H1 (cell line): Measurements from ENCODE around the gene RAB22A. TPM values are rescaled to one million over a fixed set of nuclear protein-coding genes. Genes with fewer than 3 reads are reported as not detected.

Source experiments
- CTCF ChIA-PET: fragments of 300-600 bp; sonication (Branson Sonifier 250); formaldehyde crosslinking; loops from one replicate; lab custom pipeline; 2021; ENCODE audit not compliant: partially characterized antibody; lab: Charles Lee
- POLR2A ChIA-PET: fragments of 300-600 bp; sonication (Branson Sonifier 250); formaldehyde crosslinking; loops from one replicate; lab custom pipeline; 2021; ENCODE audit warnings: inconsistent platforms; ENCODE audit not compliant: partially characterized antibody; lab: Charles Lee
- DNase-seq, 2 experiments: peaks; one replicate each; pipeline versions ENCODE4 v3.0.0 to v3.0.0-alpha.2; 2010 to 2022; ENCODE audit warnings: low spot score in 2 of 2, low read depth in 1 of 2, mixed read lengths in 1 of 2
- FAIRE-seq: peaks from 2 replicates; lab custom pipeline; 2011; peaks lifted over from hg19 to GRCh38; lab: Jason Lieb, UNC
- H2AFZ ChIP-seq: 2 replicates; pipeline ENCODE4 v1.8.1; 2012; ENCODE audit warnings: low read length, inconsistent platforms
- H2AK5ac ChIP-seq: 2 replicates; pipeline ENCODE4 v1.6.1; 2013; ENCODE audit warnings: low read depth, low read length
- H2BK120ac ChIP-seq: replicated peaks from 2 replicates; pipeline ENCODE3; 2013; ENCODE audit warnings: low read depth, low read length, inconsistent platforms
- H2BK12ac ChIP-seq: 2 replicates; pipeline ENCODE4 v1.6.1; 2013; ENCODE audit warnings: low read depth, low read length
- H2BK15ac ChIP-seq: 2 replicates; pipeline ENCODE4 v1.6.1; 2013; ENCODE audit warnings: low read length
- H2BK20ac ChIP-seq: 2 replicates; pipeline ENCODE4 v1.6.1; 2013; ENCODE audit warnings: low read length
- H2BK5ac ChIP-seq: 2 replicates; pipeline ENCODE4 v1.6.1; 2013; ENCODE audit warnings: low read depth, low read length
- H3K14ac ChIP-seq: 2 replicates; pipeline ENCODE4 v1.6.1; 2013; ENCODE audit warnings: inconsistent platforms; ENCODE audit not compliant: insufficient read length
- H3K18ac ChIP-seq: 2 replicates; pipeline ENCODE4 v1.6.1; 2013; ENCODE audit warnings: low read length; ENCODE audit errors: extremely low read depth
- H3K23ac ChIP-seq: 2 replicates; pipeline ENCODE4 v1.6.1; 2013; ENCODE audit warnings: inconsistent platforms; ENCODE audit not compliant: insufficient read length
- H3K23me2 ChIP-seq: 2 replicates; pipeline ENCODE4 v1.6.1; 2013; ENCODE audit warnings: low read depth, low read length
- H3K27ac ChIP-seq: 2 replicates; pipeline ENCODE4 v1.6.1; 2011; ENCODE audit warnings: low read depth, low read length, inconsistent platforms
- H3K27me3 ChIP-seq, 4 experiments: replicated peaks in 1 of 4; 1 replicate in 1 of 4; 2 replicates in 3 of 4; pipeline versions ENCODE4 v1.6.1 to v1.8.1; 2011 to 2013; ENCODE audit warnings: low read length in 3 of 4, mild to moderate bottlenecking in 3 of 4, inconsistent platforms in 2 of 4, mixed read lengths in 2 of 4, moderate library complexity in 1 of 4; ENCODE audit not compliant: control insufficient read depth in 3 of 4, insufficient read depth in 3 of 4; ENCODE audit errors: extremely low read depth in 1 of 4
- H3K36me3 ChIP-seq, 4 experiments: 2 replicates each; pipeline versions ENCODE4 v1.6.1 to v1.8.1; 2011 to 2013; ENCODE audit warnings: mild to moderate bottlenecking in 4 of 4, low read length in 3 of 4, moderate library complexity in 2 of 4, control low read depth in 1 of 4, inconsistent platforms in 1 of 4; ENCODE audit not compliant: insufficient read depth in 4 of 4, control insufficient read depth in 2 of 4
- H3K4ac ChIP-seq: replicated peaks from 2 replicates; pipeline ENCODE3; 2013; ENCODE audit warnings: low read length, low read depth, mixed read lengths, inconsistent platforms; ENCODE audit not compliant: insufficient read length
- H3K4me1 ChIP-seq, 4 experiments: replicated peaks in 1 of 4; 1 replicate in 1 of 4; 2 replicates in 3 of 4; pipeline versions ENCODE4 v1.6.1 to v1.8.1; 2011 to 2013; ENCODE audit warnings: low read length in 3 of 4, inconsistent platforms in 2 of 4, mixed read lengths in 1 of 4; ENCODE audit not compliant: insufficient read depth in 4 of 4, control insufficient read depth in 3 of 4
- H3K4me2 ChIP-seq, 2 experiments: 2 replicates each; pipeline versions ENCODE4 v1.6.1 to v1.8.1; 2011 to 2013; ENCODE audit warnings: low read depth in 2 of 2, low read length in 2 of 2, control low read depth in 1 of 2, inconsistent platforms in 1 of 2, mild to moderate bottlenecking in 1 of 2; ENCODE audit not compliant: insufficient read depth in 1 of 2
- H3K4me3 ChIP-seq, 4 experiments: fragments of 200-600, 300-600 bp in 1 of 4; sonication (generic), shearing (Covaris generic), sonication (Bioruptor Twin) in 1 of 4; 2 replicates each; pipeline versions ENCODE4 v1.5.1 to v1.8.1; 2011 to 2016; ENCODE audit warnings: low read length in 4 of 4, low read depth in 3 of 4, control low read depth in 2 of 4, inconsistent platforms in 2 of 4, mild to moderate bottlenecking in 2 of 4, mixed read lengths in 1 of 4, moderate library complexity in 1 of 4; ENCODE audit not compliant: insufficient read depth in 2 of 4; ENCODE audit errors: extremely low read depth in 1 of 4
- H3K56ac ChIP-seq: replicated peaks from 2 replicates; pipeline ENCODE3; 2013; ENCODE audit warnings: low read depth, mild to moderate bottlenecking, mixed read lengths, low read length, inconsistent platforms; ENCODE audit not compliant: insufficient read length
- H3K79me1 ChIP-seq: 2 replicates; pipeline ENCODE4 v1.6.1; 2013; ENCODE audit warnings: low read depth, low read length, control low read depth
- H3K79me2 ChIP-seq, 2 experiments: 2 replicates each; pipeline versions ENCODE4 v1.6.1 to v1.8.1; 2012 to 2013; ENCODE audit warnings: low read length in 2 of 2, mild to moderate bottlenecking in 2 of 2, inconsistent platforms in 1 of 2; ENCODE audit not compliant: insufficient read depth in 2 of 2, control insufficient read depth in 1 of 2
- H3K9ac ChIP-seq, 4 experiments: replicated peaks in 1 of 4; 1 replicate in 1 of 4; 2 replicates in 3 of 4; pipeline versions ENCODE4 v1.6.1 to v1.8.1; 2011 to 2013; ENCODE audit warnings: low read depth in 3 of 4, low read length in 3 of 4, control low read depth in 2 of 4, mild to moderate bottlenecking in 2 of 4, moderate library complexity in 2 of 4, inconsistent platforms in 1 of 4; ENCODE audit errors: extremely low read depth in 1 of 4
- H3K9me3 ChIP-seq, 2 experiments: 2 replicates each; pipeline versions ENCODE4 v1.6.1 to v1.8.1; 2012 to 2013; ENCODE audit warnings: mild to moderate bottlenecking in 2 of 2, moderate library complexity in 2 of 2, control low read depth in 1 of 2, inconsistent platforms in 1 of 2, low read depth in 1 of 2, low read length in 1 of 2, mixed read lengths in 1 of 2; ENCODE audit not compliant: insufficient read depth in 2 of 2
- H4K20me1 ChIP-seq, 2 experiments: replicated peaks in 1 of 2; 2 replicates each; pipeline versions ENCODE3 to v1.8.1; 2011 to 2013; ENCODE audit warnings: inconsistent platforms in 2 of 2, low read length in 2 of 2, mild to moderate bottlenecking in 1 of 2; ENCODE audit not compliant: insufficient read depth in 2 of 2, control insufficient read depth in 1 of 2
- H4K5ac ChIP-seq: 2 replicates; pipeline ENCODE4 v1.6.1; 2013; ENCODE audit warnings: low read length, low read depth, mixed read lengths, inconsistent platforms; ENCODE audit not compliant: insufficient read length
- H4K8ac ChIP-seq: 2 replicates; pipeline ENCODE4 v1.8.0; 2013; ENCODE audit warnings: mild to moderate bottlenecking, moderate library complexity, low read length, inconsistent platforms; ENCODE audit not compliant: insufficient read depth; ENCODE audit errors: extremely low read depth
- H4K91ac ChIP-seq: replicated peaks from 2 replicates; pipeline ENCODE3; 2013; ENCODE audit warnings: low read length, mixed read lengths, inconsistent platforms; ENCODE audit not compliant: insufficient read length
- CHD1 ChIP-seq: IDR thresholded peaks from 2 replicates; pipeline ENCODE4 v1.6.1; 2012; ENCODE audit warnings: low read depth, low read length, improper control_type of control experiment
- RAD21 ChIP-seq, 2 experiments: IDR thresholded peaks in 1 of 2; conservative IDR thresholded peaks in 1 of 2; 2 replicates each; pipeline ENCODE4 v1.6.1; 2011; ENCODE audit warnings: low read depth in 2 of 2, low read length in 2 of 2, improper control_type of control experiment in 1 of 2, inconsistent platforms in 1 of 2, mild to moderate bottlenecking in 1 of 2, moderate library complexity in 1 of 2
- SRF ChIP-seq: IDR thresholded peaks from 2 replicates; pipeline ENCODE4 v1.6.1; 2011; ENCODE audit warnings: mild to moderate bottlenecking, low read depth, low read length, moderate library complexity
- TAF7 ChIP-seq: optimal IDR thresholded peaks from 2 replicates; pipeline ENCODE3; 2011; ENCODE audit warnings: low read depth, mild to moderate bottlenecking, inconsistent platforms, low read length, moderate library complexity, borderline replicate concordance
- WGBS, 2 experiments: shearing (Covaris generic) in 1 of 2; methylation state at CpG; one replicate each; pipeline versions ENCODE4 v1.1.6 to v1.1.7; 2013 to 2015; ENCODE audit warnings: low lambda C conversion rate in 2 of 2, mixed read lengths in 2 of 2, inconsistent platforms in 1 of 2, low coverage in 1 of 2, missing lambda C conversion rate in 1 of 2; ENCODE audit not compliant: insufficient replicate concordance in 2 of 2, insufficient coverage in 1 of 2, insufficient read length in 1 of 2; ENCODE audit errors: extremely low coverage in 1 of 2, missing lambda C conversion rate in 1 of 2; 5-methylcytosine and 5-hydroxymethylcytosine counted together
- polyA plus RNA-seq, 7 experiments: library from polyadenylated mRNA; depleted of rRNA in 3 of 7; stranded (reverse) in 5 of 7; unstranded in 2 of 7; fragments of >200 nt in 5 of 7; fragments of 200-250 nt in 2 of 7; gene quantifications; 1 replicate in 5 of 7; 2 replicates in 1 of 7; 4 replicates in 1 of 7; pipeline versions ENCODE4 v1.2.1 to v1.2.3, GENCODE V29; 2011 to 2013; ENCODE audit warnings: missing spikeins in 2 of 7, mixed read lengths in 2 of 7
- total RNA-seq: library from RNA; stranded (reverse); fragmentation: NEBNext Ultra II Directional; extraction: Animal tissue kit (Norgen Biotek cat#: 25700); gene quantifications from 2 replicates; pipeline ENCODE4 v1.2.1, GENCODE V29; 2021
- TF ChIP-seq, protein P1 (sequence below): IDR thresholded peaks from 2 replicates; pipeline ENCODE4 v1.6.1; 2012; ENCODE audit warnings: inconsistent platforms
- TF ChIP-seq, protein P2 (sequence below), 3 experiments: IDR thresholded peaks; 1 replicate in 2 of 3; 2 replicates in 1 of 3; pipeline versions ENCODE4 v1.5.1 to v1.6.1; 2011; ENCODE audit warnings: low read length in 3 of 3, mild to moderate bottlenecking in 3 of 3, inconsistent platforms in 2 of 3, low read depth in 1 of 3, moderate library complexity in 1 of 3; ENCODE audit not compliant: insufficient read depth in 1 of 3; ENCODE audit errors: control extremely low read depth in 1 of 3

Gene RAB22A
- total and polyA plus RNA-seq, 2 of the 8 experiments (the other 6 are each of a cell fraction or from before 2014, with no cell fraction given), result 3.1 to 6.6 TPM

- Histone ChIP-seq H3K36me3 (no peaks in the 10 kb centered on the region), H4K5ac (no peak overlapping the region), H3K14ac (no peak overlapping the region), H4K91ac (no peak overlapping the region), H3K18ac (no peak overlapping the region; the same call in 1 of the 2 replicates), H3K4me2 (no peak overlapping the region), H4K20me1 (no peaks in the 10 kb centered on the region), H3K79me1 (no peaks in the 10 kb centered on the region), H2BK15ac (no peak overlapping the region)
- TF ChIP-seq TAF7 (no peak), RAD21 (IDR thresholded peaks at IDR 0.05 in 1 of 2, conservative IDR thresholded peaks at IDR 0.05 in 1 of 2; ENCODE audit: low read depth in 2 of 2, low read length in 2 of 2) (peak in 1 of 2 experiments; percentile 11; a peak in 1 of 4 replicates), CHD1 (no peak), SRF (no peak)
- TF ChIP-seq, protein P1, sequence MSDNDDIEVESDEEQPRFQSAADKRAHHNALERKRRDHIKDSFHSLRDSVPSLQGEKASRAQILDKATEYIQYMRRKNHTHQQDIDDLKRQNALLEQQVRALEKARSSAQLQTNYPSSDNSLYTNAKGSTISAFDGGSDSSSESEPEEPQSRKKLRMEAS, result no peak
- TF ChIP-seq, protein P2, sequence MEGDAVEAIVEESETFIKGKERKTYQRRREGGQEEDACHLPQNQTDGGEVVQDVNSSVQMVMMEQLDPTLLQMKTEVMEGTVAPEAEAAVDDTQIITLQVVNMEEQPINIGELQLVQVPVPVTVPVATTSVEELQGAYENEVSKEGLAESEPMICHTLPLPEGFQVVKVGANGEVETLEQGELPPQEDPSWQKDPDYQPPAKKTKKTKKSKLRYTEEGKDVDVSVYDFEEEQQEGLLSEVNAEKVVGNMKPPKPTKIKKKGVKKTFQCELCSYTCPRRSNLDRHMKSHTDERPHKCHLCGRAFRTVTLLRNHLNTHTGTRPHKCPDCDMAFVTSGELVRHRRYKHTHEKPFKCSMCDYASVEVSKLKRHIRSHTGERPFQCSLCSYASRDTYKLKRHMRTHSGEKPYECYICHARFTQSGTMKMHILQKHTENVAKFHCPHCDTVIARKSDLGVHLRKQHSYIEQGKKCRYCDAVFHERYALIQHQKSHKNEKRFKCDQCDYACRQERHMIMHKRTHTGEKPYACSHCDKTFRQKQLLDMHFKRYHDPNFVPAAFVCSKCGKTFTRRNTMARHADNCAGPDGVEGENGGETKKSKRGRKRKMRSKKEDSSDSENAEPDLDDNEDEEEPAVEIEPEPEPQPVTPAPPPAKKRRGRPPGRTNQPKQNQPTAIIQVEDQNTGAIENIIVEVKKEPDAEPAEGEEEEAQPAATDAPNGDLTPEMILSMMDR (IDR thresholded peaks at IDR 0.05; ENCODE audit: control extremely low read depth in 1 of 3, insufficient read depth in 1 of 3, low read depth in 1 of 3, low read length in 3 of 3), result peak in 2 of 3 experiments; percentile 6 to 38; a peak in 2 of 4 replicates
- TF ChIP-seq, all 59 proteins: peak for 2
- Histone ChIP-seq H3K4ac (no peak overlapping the region), H2BK5ac (no peak overlapping the region), H2AK5ac (no peak overlapping the region), H3K56ac (no peak overlapping the region), H3K9ac (no peak overlapping the region), H3K23me2 (peaks cover 5% of the 10 kb centered on the region; the same call in 1 of the 2 replicates), H2BK120ac (no peak overlapping the region), H4K8ac (no peak overlapping the region), H2AFZ (no peak overlapping the region), H3K79me2 (no peaks in the 10 kb centered on the region), H3K4me3 (no peak overlapping the region), H3K23ac (no peak overlapping the region), H2BK20ac (no peak overlapping the region), H3K27me3 (no peaks in the 10 kb centered on the region), H3K9me3 (peaks cover 12 to 13% of the 10 kb centered on the region in 2 experiments), H3K4me1 (peaks cover 14 to 23% (median 20%) of the 10 kb centered on the region in 4 experiments), H2BK12ac (no peak overlapping the region), H3K27ac (no peak overlapping the region)
- no peak for FAIRE-seq
- DNase-seq, result no peak
- CTCF ChIA-PET, result interaction anchor here (0.7 to 1.5 kb wide), 3 partner anchors 9 to 792 kb away, joined by 3 to 4 read pairs (median 3); no protein-coding TSS in a partner anchor
- 86% methylated on average over 3 of the region's 3 CpGs; no CpG with 5 or more reads in 1 of the 2 experiments for WGBS, 2 experiments
- POLR2A ChIA-PET, result interaction anchor here (0.7 kb wide), 1 partner anchor 10 kb away, joined by 4 read pairs; the partner anchor contains the start of gene VAPB
These were observed 69.2 kb downstream of the RAB22A start for GRCh38 chr20:58378704-58379103.
